ENCODE measurements around the gene TLDC2. TPM values are rescaled to one million over a fixed set of nuclear protein-coding genes. Genes with fewer than 3 reads are reported as not detected.

TLDC2 gene
- total RNA-seq = not detected in 2 replicates

GRCh38 chr20:36875702-36876472, at the start of gene TLDC2:
Gene TLDC2 (plus strand): TSS chr20:36876138. CDS start chr20:36876175, 37 bp downstream.

Other genes with a start within 250 kb of the TLDC2 start
- under 0.01 TPM in 1 of 2 replicates, not detected in the other for gene SLA2, start 229.9 kb upstream of the TLDC2 start, total RNA-seq
- gene NDRG3, start 130.0 kb upstream of the TLDC2 start, total RNA-seq = 13.2 and 14.8 TPM in 2 replicates
- 10.9 and 16.9 TPM in 2 replicates for gene DSN1, start 102.4 kb upstream of the TLDC2 start, total RNA-seq
- gene SAMHD1, start 75.6 kb downstream of the TLDC2 start, total RNA-seq = 20.6 and 21.2 TPM in 2 replicates
- gene RBL1, start 219.9 kb downstream of the TLDC2 start, total RNA-seq = 7.8 and 8.6 TPM in 2 replicates